HG03175 (cell line): Measurements from ENCODE around the gene AMPD3.

Experiments
- ATAC-seq: cut with Tn5 transposase; IDR thresholded peaks from one replicate; pipeline ENCODE4 v1.9.1; 2021; ENCODE audit warnings: mild to moderate bottlenecking, moderate library complexity; ENCODE audit not compliant: unreplicated experiment

The AMPD3 gene

DNA sequence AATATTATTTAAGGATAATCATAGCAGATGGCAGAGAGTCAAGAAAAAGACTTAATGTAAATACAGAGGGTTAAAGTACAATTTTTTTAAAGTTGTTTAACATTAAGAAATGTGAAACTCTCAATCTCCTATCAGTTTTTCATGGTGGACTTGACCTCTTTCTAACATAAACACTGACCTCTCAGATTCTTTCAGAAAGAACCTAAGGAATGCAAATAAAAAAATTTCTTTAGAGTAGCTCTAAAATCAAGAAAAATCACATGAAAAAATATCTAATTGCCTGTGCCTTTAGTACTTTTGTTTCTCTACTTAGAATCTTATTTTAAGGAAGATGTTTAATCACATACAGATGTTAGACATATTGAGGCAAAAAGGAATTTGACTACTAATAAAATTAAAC lies 73.1 kb downstream of the AMPD3 start:
- ATAC-seq = no peak

DNA sequence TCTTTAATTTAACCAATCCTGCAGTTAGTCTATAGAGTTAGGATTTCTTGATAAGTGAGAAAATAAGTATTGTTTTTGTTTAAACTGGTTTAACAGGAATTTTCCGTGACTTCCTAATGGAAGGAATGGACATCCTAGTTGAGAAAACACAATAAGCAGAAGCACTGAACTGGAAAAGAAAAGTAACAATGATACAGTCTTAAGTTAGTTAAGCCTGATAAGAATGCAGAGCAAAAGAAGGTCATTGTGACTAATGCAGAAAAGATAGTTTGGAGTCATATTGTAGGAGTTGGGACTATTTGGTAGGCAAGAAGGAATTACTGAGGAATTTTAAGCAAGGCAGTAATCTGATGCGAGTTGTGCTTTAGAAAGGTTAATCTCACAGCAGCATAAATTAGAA lies 74.2 kb downstream of the AMPD3 start:
- ATAC-seq = no peak

DNA sequence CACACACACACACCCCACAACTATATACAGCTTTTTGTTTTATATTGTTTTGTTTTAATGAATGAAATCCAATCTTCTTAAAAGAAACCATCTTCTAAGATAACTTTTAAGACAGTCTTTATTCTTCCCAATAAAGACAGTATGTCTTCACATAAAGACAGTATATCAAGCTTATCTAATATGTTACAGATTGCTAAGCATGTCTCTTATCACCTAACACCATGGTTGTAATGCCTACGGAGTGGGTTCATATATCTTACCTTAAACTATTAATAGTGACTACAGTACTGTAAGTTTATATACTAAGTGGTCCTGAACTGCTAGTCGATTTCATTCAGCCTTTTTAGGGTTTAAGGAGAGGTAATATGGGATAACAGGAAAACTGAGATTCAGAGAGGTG lies 77.5 kb downstream of the AMPD3 start:
- ATAC-seq = no peak

DNA sequence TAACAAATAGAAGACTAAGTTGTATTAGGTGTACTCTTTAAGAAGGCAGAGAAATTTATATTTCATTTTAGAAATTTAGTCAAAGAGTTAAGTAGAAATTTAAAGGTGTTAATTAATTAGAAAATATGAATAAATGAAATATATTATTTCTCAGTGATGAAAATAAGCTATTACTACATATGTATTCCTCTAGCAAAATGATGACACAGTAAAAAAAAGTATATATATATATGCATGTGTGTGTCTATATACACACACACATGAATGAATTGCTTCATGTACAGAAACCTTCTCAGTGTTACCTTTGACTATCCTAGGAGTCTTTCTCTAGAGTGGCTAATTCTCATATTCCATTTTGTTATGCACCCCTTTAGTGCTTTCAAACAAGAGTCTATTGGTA lies 78.3 kb downstream of the AMPD3 start:
- ATAC-seq = no peak

DNA sequence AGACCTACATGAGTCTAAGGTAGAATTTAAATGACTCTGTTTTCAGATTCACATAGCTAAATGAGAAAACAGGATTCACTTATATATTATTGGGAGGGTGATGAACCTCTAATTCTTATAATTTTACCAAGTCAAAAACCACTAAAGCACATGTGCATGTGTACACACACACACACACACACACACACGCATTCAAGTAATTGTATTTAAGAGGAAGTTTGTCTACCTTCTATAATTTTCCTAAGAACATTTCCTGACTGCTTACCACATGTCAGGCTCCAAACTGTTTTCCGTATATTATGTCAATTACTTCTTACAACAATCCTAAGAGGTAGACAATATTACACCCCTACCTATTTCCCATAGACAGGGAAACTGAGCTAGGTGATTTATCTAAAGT lies 79.3 kb downstream of the AMPD3 start:
- no peak for ATAC-seq

DNA sequence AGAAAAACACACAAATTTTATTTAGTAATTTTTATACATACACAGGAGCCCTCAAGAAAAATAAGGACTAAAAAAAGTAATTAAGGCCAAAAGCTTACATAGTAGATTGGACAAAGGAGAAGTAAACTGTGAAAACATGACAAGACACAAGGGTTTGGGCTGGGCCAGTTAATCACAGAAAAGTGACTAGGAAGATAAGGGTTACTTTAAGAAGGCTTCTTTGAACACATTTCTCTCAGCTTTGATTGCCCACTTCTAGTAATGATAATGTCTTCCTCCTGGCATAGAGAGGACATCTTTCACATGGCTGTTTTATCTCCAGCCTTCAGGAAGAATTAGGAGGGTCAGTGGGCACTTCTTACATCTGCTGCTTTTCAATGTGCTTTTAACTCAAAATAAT lies 82.5 kb downstream of the AMPD3 start:
- no peak for ATAC-seq

DNA sequence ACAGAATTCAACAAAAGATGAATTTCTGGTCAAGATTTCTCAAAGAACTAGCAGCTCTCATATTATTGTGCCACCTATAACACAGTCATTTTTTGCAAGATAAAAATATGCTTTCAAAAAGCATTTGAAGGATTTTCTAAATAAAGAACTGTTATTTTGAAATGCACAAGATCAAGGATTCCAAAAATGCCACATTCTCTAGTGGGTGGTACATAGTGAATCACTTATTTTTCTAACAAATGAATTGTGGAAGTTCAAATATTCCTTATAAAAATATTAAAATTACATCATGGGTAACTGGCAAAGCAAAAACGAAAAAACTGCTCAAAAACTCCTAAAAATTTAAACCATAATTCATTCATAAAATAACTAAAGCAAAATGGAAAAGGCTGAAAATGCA lies 83.9 kb downstream of the AMPD3 start:
- no peak for ATAC-seq

DNA sequence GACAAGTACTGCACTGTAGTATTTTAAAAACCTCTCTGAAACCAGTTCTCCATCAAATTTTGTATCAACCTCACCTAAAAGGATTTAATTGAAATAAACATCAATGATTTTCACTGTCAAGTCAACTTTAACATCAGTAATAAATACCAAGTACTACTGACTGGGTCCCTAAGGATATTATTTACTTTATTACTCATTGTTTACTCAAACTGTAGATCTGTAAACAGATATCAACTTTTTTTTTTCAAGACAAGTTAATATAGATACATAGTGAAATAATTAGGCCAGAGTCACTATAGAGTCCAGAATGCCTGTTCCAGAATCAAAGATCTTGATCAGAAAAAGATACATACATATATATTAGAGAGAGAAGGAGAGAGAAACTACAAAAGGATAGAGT lies 84.3 kb downstream of the AMPD3 start:
- no peak for ATAC-seq

DNA sequence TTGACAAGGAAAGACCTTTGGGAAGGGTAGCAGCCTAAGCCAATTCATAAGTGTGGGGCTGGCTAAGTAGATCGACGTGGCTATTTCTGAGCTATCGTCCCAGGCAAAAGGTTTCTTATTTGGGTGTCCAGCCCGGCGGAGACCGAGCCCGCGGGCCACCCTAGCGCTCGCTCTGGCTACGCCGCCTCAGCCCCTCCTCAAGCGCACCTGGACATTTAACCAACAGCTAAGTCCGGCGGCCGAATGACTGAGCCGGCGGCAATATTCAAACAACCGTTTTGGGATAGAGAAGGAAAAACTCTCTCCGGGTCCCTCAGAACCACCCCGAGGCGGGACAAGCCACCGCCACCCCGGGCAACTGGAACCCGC lies 85.5 kb downstream of the AMPD3 start:
- peak; percentile 23 for ATAC-seq

DNA sequence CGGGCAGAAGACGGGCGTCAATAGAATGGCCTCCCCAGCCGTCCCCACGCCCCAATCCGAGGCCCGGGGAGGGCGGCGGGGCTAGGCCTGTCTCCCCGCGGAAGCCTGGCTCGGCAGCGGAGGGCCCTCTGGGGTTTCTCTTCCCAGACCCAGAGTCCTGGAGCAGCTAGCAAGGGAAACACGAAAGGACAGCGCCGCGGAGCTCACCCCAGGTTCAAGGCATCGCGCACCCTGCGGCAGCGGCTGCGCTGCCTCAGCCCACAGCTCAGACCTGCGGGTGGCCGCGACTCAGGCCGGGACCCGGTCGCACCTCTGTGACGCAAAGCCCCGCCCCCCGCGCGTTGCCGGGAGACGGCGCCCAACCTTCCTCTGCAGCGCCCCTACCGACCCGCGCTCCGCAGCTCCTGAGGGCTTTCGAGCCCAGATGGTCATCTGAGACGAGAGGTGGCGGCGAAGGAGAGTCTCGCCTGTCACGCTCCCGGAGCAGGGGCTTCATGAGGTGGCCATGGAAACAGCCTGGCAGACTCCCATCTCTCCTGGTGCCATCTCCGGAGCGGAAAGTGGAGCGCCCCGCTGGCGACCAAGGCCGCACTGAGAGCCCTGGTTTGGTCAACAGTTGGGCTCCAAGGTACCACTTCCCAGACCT lies 86.0 kb downstream of the AMPD3 start, which contains the start of gene RNF141:
TSS of gene RNF141 (minus strand) at position 273 of the 646 bp plus-strand sequence. CDS start 7,029 bp downstream, outside the sequence.
- ATAC-seq = peak; percentile 96

DNA sequence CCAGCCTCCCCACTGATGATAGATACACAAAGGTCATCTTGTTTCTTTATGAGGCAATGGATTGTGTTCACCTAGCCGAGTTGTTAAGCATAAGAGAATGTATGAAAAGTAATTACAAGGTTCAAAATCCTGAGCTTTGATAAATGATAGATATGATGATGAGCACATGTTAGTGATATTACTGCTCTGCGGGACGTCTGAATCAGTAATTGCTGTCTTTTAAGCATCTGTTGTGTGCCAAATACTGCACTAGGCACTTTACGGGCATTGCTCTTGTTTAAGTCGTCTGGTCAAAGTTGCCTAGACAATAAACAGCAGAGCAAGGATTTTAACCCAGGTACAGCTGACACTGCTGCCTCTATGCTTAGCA lies 86.5 kb downstream of the AMPD3 start:
- no peak for ATAC-seq

DNA sequence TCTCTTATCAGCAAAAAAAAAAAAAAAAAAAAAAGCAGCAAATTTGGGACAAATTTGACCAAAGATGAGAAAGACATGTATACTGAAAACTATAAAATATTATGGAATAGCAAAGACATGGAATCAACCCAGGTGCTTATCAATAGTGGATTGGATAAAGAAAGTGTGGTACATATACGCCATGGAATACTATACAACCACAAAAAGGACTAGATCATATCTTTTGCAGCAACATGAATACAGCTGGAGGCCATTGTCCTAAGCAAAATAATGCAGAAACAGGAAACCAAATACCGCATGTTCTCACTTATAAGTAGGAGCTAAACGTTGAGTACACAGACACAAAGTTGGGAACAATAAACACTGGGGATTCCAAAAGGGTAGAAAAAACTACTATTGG lies 87.7 kb downstream of the AMPD3 start:
- no peak for ATAC-seq

DNA sequence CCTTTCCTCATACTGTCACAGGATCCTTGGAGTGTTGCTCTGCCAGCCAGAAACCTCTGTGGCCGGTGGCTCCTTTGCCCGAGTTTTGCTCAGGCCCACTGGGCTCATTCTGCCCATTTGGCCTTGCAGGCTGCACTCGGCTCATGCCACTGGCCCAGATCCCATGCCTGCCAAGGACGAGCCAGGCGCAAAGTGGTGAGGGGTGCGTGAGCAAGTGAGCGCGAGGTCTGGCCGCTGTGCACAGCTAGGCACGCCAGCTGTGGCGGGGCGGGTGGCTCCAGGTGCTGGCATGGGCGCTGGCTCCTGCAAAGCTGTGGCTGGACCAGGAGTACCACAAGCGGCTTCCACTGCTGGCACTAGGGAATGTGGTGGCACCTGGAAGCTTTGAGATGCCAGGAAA lies 88.7 kb downstream of the AMPD3 start:
- ATAC-seq = no peak

DNA sequence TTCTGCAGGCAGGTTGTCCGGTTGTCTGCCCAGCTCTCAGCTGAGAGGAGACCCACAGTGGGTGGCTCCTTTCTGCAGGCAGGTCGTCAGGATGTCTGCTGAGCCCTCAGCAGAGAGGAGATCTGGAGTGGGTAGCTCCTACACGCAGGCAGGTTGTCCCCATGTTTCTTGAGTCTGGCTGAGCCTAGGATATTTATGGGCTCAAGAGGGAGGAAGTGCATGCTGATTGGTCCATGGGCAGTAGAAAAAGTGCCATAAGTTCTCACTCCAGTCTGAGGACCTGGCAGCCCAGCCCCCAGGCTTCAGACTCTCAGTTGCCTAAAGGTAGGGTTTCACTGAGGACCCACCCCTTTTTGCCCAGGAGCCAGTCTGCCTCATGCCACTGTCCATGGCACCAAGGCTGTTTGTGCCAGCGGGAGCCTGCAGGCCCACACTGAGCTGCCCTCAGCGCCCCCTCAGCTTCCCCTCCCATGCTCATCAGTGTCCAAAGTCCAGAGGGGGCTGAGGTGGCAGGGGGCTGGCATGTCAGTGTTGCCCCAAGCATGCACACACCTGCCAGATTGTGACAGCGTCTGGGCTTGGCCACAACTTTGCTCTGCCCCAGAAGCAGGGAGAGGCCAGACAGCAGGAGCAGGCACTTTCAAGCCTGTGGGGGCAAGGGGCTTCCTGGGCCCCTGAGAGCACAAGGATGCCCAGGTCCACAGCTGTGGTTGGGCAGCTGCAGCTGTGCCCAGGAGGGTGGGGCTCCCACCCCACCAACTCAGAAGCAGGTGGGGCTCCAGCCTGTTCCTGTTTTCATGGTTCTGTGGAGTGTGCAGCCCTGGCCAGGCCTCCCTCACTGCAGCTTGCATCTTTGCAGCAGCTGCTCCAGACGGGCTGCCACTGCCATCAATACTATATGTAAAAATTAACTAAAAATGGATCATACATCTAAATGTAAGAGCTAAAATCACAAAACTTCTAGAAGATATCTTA lies 89.7 kb downstream of the AMPD3 start:
- no peak for ATAC-seq

DNA sequence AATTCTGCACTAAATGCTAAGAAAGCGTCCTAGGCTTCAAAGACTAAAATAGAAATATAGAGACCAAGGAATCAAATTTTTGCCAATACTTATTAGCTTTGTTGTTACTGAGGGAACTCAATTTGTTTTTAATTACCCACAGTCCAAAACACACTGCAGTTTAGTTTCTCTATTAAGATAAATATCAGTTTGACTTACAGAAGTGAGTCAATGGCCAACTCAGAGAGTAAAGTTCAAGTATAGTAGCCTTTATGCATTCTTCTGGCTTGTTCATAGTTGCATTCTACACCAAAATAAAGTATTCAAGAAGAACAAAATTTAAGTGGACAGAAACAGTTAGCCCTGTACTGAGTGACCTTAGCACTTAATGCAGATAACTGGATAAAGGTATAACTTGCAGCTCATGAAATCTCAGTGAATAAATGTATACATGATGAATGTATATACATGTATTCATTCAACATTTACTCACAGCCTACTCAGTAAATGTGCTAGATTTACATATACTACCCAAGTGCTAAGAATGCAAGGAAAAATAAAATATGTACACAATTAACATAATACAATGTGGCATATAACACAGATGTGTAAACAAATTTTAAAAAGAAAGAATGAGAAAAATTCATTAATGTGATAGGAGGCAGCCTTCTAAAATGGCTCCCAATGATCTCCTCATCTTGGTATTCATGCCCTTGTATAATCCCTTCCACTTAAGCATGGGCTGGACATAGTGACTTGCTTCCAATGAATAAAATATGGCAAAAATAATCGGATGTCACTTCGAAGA lies 95.6 kb downstream of the AMPD3 start:
- no peak for ATAC-seq

DNA sequence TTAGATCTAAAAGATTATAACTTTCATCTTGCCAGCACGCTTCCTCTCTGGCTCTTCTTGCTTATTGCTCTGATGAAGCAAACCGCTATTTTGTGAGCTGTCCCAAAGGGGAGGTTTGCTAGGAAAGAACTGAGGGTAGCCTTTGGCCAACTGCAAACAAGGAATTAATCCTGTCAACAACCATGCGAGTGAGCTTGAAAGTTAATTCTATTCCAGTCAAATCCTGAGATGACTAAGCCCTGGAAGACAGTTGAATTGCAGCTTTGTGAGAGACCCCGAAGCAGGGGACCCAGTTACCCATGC lies 96.2 kb downstream of the AMPD3 start:
- ATAC-seq = no peak

DNA sequence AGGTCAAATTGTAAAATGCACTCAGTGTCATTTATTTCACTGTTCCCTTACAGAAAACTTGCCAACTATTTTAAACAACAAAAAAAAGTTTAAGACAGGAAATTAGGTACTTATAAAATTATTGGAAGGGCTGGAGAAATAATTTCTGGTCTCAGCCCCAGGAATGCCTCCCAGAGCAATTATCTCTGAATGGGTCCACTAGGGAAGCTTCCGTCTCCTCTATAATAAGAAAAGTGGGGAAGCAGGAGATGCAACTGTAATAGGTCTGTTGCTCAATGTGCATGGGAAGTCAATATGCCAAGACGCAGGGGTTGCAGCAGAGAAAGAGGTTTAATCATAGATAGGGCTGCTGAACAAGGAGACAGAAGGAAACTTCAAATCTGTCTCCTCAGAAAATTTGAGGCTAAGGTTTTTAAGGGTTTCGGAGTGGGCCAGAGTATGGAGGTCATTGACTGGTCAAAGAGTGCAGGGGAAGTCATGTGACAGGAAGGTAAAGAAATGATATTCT lies 96.8 kb downstream of the AMPD3 start:
- no peak for ATAC-seq

DNA sequence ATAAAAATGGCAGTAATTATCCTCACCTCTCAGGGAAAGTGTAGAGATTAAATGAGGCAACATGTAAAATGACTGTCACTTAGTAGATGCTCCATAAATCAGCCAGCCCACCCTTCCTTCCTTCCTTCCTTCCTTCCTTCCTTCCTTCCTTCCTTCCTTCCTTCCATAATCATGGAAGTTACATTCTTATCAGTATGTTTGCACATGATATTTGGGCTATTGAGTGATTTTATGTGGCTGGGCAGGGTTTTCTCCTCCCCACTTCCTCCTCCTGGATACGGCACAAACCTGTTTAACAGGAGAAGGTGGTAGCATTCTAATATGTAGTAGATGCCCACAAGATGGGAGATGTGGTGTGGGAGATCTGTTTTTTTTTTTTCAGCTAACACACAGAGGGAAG lies 101.5 kb downstream of the AMPD3 start:
- ATAC-seq = no peak
